AG09319 (cell line): ENCODE measurements around the gene YWHAQ.

Experiments
- DNase-seq: peaks from one replicate; pipeline ENCODE4 v3.0.0-alpha.2; 2010; ENCODE audit warnings: low read depth; ENCODE audit errors: extremely low read depth
- CTCF ChIP-seq: IDR thresholded peaks from 2 replicates; pipeline ENCODE4 v1.5.1; 2011; ENCODE audit warnings: low read depth, mild to moderate bottlenecking, inconsistent platforms, low read length, moderate library complexity

The YWHAQ gene

DNA sequence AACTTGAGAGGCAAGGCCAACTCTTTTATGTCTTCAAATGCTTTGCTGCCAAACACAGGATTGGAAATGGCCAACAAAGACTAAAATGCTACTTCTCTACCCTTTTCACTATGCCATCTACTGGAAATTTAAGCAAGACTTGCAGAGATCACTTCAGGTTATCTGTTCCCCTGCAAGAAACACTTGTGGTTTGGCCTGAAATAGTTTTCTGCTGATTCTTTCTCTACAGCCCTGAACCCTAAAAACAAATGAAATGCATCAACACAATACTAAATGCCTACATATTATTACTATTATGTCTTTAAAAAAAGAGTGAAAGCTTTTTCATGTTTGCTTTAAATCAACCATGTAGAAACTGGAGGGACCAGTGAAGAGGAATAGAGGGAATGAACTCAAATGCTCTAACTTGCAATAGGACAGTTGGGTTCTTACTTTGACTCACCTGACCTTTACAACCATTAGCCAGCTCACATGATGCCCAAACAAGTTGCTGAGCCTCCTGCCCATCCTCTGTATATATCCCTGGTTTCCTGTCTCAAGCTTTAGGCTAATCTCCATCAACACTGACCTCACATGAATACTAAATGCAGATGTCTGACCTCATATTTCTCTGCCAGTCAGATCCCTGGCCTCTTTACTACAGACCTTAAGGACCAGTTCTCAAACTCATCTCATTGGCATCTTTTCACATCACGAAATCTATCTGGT lies 57.6 kb downstream of the YWHAQ start:
- no peak for DNase-seq
- no peak; the same call in 1 of the 2 replicates for TF ChIP-seq CTCF

GRCh38 chr2:9570182-9571060 lies 60.4 kb downstream of the YWHAQ start:
- TF ChIP-seq CTCF, result no peak
- no peak for DNase-seq

- DNase-seq, result peak; percentile 82
- no peak for TF ChIP-seq CTCF
These were observed 65.2 kb downstream of the YWHAQ start for GRCh38 chr2:9565436-9566153.

DNA sequence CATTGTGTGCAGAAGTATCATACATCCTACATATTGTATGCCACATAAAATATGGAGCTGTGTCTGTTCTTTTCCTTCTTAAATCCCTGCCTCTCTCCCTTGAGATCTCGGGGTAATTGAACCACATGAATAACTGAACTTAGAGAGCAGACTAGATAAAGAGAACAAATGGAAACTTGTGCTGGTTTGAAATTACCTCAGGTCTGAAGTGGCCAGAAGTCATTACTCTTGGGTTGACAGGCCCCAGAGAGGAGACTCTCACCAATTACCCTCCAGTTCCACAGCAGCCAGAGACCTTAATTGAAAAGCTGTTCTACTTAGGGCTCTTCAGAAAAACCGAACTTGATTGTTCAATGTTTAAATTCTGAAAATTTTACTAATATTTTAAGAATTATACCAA lies 70.2 kb downstream of the YWHAQ start:
- TF ChIP-seq CTCF, result no peak
- no peak for DNase-seq

GRCh38 chr2:9558948-9559381 lies 71.8 kb downstream of the YWHAQ start:
- DNase-seq, result peak; percentile 84
- TF ChIP-seq CTCF, result no peak

DNA sequence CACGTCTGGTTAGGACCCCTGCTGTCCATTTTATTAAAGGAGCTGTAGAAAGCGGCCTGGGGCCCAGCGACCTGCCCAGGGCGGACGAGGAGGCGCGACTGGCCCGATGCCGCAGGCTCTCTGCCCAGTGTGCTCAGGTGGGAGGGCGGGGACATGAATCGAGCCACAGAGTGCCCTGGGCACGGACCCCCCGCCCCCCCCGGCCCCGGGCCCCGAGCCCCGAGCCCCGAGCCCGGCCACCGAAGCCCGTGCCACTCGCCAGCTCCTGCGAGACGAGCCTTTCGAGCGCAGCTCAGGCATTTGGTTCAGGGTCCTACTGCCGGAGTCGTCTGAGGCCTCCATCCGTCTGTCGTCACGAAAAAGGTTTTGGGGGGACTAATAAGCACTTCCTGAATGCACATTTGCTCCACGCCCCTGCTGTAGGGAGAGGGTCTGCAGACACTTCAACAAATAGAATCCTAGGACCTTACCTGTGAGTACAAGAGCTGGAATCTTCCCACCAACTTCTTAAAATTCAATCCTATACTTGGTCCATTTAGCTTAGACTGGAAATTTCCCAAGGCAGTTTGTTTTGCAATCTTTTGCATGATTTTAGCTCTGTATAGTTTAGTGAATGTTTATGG lies 74.6 kb downstream of the YWHAQ start:
- DNase-seq, result no peak
- no peak; the same call in 1 of the 2 replicates for TF ChIP-seq CTCF
